SK-N-MC (cell line): ENCODE results near the gene ASTN2.

Source experiments
- EZH2 ChIP-seq: fragments of 200-600 bp; sonication (generic); IDR thresholded peaks from one replicate; pipeline ENCODE4 v1.6.1; 2017; ENCODE audit warnings: antibody characterized with exemption
- FOXP2 ChIP-seq: optimal IDR thresholded peaks from 2 replicates; pipeline ENCODE3; 2011; ENCODE audit warnings: mild to moderate bottlenecking, moderate library complexity; ENCODE audit not compliant: insufficient read depth; ENCODE audit errors: extremely low read length, control extremely low read depth
- POLR2AphosphoS5 ChIP-seq: IDR thresholded peaks from 2 replicates; pipeline ENCODE4 v1.6.1; 2012; ENCODE audit warnings: mild to moderate bottlenecking, low read depth, low read length, borderline replicate concordance

- TF ChIP-seq FOXP2 (no peak), POLR2AphosphoS5 (no peak), EZH2 (no peak)
Measured at GRCh38 chr9:116464987-116465571, 949.8 kb downstream of the ASTN2 start.
